COLO829 (cell line): ENCODE results near the gene TRIM54.
"Not testable (repeated sequence)": the region's sequence is repeated elsewhere in the genome, so short reads cannot be mapped to it uniquely, and the experiment has no call there.

Experiments
- DNase-seq: peaks from one replicate; pipeline ENCODE4 v3.0.0; 2012; ENCODE audit warnings: low spot score

Gene TRIM54

DNA sequence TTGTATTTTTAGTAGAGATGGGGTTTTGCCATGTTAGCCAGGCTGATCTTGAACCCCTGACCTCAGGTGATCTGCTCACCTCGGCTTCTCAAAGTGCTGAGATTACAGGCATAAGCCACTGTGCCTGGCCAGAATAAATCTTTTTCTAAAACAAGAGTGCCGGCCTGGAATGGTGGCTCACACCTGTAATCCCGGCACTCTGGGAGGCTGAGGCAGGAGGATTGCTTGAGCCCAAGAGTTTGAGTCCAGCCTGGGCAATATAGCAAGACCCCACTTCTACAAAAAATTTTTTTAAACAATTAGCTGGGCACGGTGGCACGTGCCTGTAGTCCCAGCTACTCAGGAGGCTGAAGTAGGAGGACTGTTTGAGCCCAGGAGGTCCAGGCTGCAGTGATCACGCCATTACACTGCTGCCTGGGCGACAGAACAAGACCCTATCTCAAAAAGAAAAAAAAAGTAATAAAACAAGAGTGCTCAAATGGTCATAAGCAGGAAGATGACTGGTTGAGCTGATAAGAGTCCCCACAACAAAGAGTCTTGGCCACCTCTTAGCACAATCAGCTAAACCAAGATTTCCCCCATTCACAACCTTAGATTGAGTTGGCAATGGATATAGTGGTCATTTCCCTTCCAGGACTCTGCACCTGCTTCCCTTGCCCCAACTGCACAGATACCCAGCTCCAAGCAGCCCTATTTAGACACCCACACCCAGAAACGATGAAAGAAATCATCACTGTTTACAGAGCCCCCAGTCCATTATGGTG lies 31.8 kb downstream of the TRIM54 start:
- DNase-seq, result no peak

DNA sequence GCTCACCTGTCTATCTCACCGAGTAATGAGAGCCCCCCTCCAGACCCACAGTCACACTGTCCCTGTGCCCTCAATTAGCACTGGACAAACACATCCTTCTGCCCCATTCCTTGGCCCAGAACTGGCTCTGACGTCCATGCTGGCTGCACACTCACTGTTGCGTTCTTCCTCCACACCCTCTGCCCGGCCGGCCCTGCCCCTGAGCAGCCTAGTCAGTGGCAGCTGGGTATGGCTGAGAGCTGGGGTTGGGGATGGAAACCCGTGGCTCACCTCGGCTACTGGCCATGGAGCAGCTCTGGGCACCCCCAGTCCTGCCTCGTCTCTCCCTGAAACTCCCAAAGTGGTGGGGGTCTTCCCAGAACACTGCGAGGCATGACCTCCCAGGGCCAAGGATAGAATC lies 32.5 kb downstream of the TRIM54 start:
- DNase-seq, result no peak

DNA sequence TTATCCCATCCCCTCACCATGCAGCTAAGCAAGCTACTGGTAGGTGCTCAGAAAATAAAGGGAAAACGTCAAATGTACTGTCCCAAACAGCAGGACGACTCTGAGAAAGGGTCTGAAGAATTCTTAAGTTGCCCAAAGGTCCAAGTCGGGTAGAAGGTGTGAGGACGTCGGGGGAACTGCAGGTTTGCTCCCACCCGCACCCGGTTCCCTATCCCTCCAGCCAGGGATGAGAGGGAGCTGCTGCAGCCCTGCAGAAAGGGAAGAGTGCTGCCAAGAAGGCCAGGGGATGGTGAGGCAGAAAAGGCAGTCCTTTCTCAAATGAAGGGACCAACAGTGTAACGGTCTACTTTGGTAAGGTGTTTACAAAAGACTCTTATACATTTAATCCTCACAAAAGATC lies 32.9 kb downstream of the TRIM54 start:
- no peak for DNase-seq

DNA sequence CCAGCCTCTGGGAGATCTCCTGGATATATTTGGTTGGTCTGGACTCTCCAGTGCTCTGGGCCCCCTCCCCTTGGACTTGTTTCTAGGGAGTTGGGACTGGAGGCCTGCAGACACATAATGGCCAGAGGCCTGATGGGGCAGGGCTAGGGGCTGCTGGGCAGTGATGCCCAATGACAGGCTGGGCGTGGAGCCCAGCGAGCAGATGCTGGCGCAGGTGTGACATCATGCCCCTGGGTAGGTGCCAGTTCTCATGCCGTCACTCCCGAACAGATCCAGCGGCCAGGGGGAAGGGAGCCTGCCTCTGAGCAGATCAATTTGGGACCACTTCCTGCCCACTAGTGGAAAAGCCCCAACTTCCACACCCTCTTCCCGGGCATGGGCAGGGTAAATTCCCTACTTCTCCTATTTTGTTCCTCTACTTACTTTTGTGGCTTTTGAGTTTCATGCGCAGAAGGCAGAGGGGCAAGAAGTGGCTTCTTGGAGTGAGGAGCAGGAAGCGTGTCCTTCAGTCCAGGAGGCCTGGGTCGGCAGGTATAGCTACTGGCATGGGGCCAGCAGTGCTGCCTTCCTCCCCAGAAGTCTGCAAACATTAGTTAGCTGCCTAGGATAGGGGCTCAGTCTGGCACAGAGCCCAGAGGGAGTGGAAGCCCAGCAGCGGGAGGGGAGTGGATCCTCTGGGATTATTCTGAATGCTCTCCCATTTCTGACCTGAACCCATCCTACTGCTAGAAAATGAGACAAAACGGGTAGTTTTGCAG lies 34.6 kb downstream of the TRIM54 start:
- DNase-seq, result no peak

DNA sequence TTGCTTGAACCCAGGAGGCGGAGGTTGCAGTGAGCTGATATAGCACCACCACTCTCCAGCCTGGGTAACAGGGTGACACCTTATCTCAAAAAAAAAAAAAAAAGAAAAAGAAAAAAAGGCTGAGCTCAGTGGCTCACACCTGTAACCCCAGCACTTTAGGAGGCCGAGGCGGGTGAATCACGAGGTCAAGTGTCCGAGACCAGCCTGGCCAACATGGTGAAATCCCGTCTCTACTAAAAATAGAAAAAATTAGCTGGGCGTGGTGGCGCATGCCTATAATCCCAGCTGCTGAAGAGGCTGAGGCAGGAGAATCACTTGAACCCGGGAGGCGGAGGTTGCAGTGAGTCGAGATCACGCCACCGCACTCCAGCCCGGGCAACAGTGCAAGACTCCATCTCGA lies 37.6 kb downstream of the TRIM54 start:
- DNase-seq, result not testable (repeated sequence)

DNA sequence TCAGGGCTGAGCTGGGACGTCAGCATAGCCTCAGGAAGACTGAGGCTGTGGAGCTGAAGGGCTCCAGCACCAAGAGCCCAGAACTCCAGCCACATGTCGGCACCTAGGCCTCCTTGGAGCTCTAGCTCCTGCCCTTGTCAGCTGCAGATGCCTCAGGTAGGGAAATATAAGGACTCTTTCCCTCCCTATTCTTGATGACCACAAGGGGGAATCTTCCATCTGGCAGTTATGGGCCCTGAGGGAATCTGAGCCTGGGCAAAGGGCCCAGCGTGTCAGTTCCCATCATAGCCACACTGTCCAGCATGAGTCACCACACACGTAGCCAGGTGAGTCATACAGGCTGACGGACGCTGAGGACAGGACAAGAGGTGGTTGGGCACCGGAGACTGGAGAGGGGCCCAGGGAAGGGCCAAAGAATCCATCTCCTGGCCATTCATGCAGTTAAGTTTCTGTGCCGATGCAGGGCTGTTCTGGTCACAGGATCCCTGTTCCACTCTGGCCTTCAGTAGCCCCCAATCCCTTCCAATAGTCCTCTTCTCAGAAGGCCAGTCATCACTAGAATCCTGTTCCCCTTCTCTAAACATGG lies 38.8 kb downstream of the TRIM54 start:
- peak; percentile 94 for DNase-seq

DNA sequence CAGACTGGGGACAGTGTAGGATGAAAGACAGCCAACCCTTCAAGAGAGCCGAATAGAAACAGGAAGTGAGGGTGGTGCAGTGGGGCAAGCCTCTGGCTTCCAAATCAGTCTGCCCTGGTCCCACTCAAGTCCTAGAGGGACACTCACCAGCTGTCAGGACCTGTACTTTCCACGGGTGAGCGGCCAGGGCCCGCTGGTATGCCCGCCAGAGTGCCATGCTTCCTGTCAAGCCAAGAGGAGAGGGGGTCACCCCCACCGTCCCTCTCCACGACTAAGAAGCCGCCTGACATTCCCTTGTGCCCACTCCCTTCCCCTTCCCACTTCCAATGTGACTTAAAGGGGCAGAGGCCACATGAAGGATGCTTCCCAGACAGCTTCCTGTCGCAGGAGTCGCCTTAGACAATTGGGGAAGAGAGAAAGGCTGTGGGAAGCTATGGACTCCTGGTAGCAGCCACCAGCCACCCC lies 40.1 kb downstream of the TRIM54 start:
- DNase-seq, result no peak

DNA sequence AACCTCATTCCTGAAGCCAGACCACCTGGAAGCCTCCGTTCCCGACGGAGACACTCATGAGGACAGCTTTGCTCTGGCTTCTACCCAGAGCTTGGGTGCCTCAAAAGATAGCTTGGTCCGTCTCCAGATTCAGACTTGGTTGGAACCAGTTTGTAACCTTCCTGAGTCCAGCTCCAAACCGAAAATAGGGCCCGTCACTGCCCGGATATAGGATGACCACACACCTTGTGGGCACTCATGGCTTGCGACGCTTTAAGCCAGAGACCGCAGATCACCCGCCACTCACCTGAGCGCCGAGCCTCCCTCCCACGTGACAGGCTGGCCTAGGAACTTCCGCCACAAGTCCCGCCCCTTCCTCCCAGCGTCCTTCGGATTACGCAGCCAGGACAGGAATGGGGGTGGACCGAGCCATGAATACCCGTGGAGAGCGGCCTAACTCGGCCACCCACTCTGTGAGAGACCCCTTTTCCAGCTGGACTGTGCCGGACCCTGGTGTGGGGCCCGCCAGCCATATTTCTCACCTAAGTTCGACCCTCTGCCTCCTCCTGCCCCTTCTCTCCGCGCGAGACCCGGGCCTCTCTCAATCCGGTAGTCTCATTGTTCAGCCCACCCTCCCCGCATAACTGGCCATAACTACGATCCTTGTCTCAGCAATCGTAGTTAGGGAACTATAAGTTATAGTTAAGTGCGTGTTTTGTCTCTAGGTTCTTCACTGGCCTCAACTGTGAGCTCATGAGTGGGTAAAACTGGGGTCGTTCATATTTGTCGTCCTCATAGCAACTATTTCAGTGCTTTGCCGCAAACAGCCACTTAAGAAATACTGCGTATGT lies 40.8 kb downstream of the TRIM54 start, which contains the start of gene MPV17:
TSS of gene MPV17 (minus strand) at position 332 of the 830 bp plus-strand sequence. CDS start 580 bp downstream, outside the sequence.
- DNase-seq, result peak; percentile 96

DNA sequence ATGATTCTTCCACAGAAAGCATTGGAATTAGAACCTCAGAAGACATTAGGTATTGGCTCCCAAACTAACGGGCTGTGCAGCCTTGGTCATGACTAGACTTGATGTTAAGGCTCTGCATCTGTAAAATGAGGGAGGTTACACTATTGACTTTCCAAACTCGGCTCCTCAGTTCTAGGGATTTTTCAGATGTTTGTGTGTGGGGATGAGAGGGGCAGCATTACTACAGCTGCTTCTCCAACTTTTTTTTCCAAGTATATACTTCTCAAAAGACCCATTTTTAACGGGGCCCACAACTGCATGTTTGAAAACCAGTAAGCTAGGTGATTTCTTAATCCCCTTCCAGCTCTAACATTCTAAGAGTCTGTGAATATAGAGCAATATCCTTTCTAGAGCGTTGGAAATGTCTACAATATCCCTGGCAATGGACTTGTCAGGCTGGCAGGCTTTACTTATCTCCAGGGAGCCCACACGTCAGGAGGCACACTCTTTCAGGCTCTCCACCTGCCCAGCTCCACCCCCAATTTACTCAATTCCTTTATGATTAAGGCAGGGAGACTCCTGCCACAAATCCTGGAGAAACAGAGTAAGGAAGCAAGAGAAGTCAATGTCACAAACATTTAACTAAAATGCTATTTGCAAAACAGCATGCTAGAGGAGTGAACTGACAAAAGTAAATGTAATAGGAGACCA lies 41.5 kb downstream of the TRIM54 start:
- DNase-seq, result no peak

DNA sequence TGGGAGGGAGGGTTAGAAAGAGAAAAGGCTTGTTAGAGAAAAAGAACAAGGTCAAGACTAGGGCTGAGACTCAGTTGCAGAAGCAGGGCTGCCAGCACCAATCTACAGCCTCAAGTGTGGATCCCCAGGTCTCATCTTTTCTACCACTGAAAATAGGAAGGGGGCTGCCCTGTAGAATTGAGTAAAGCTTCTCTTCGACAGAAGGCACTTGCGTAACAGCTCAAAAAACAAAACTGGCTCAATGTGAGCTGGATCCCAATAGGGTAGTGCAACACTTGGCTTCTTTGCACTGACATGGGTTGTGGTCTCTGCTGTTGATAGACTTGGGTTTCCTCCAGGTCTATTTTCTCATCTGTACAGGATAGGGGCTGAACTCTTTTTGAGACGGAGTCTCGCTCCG lies 42.5 kb downstream of the TRIM54 start:
- no peak for DNase-seq

DNA sequence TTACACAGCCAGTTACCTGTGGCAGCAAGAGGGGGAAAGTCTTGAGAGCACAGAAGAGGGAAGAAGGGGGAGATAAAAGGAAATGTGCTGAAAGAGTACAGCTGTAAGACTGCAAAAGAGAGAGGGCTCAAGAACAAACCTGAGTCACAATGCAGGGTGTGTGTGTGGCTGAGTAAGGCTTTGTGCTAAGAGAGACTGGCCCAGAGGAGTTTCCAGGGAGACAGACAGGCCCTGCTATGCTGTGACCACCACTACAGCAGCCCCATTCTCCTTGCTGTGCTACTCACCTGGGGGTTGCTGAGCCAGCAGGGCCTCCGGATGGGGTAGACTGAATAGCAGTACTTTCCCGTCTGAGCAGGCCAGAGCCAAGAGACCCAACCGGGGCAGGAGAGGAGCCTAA lies 53.1 kb downstream of the TRIM54 start:
- no peak for DNase-seq

DNA sequence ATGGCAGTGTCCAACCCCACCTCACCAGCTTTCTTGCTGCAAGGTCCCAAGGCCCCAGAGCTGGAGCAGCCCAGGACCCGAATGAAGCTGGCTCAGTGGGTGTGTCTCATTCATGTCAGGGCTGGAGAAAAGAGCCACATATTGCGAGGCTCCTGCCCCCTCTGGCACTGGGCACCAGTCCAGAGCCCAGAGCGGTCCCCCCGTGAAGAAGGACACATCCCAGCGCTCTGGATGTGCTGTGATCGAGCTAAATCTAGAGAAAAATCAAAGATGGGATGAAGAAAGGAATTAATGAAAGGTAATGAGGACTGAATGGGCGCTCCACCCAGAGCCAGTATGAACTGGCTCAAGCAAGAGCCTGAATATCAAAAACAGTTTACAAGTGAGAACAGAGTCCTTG lies 53.9 kb downstream of the TRIM54 start:
- no peak for DNase-seq

DNA sequence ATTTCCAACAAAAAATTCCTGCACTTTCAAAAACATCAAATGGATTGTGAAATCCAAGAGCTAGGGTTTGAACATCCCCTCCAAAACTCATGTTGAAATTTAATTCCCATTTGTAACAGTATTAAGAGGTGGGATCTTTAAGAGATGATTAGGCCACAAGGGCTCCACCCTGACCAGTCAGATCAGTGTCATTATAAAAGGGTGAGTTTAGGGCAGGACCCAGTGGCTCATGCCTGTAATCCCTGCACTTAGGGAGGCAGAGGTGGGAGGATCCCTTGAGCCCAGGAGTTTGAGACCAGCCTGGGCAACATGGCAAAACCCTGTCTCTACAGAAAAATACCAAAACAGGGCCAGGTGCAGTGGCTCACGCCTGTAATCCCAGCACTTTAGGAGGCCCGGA lies 65.4 kb downstream of the TRIM54 start:
- DNase-seq, result no peak

DNA sequence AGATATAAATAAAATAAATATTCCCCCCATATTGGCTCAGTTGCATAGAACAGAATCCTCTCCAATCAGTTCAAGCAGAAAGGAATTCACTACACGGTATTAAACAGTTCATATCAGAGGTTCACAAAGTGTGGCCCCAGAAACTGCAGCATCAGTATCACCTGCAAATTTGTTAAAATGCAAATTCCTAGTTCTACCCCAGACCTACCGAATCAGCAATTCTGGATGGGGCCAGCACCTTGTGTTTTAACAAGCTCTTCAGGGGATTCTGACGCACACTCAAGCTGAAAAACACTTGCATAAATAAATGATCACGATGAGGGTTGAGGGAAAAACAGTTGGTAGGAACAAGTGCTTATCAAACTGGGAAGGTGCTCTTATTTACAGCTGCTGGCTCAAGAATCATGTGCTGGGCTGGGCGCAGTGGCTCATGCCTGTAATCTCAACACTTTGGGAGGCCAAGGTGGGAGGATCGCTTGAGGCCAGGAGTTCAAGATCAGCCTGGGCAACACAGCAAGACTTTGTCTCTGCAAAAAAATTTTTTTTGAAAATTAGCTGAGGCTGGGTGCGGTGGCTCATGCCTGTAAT lies 68.0 kb downstream of the TRIM54 start:
- DNase-seq, result no peak

DNA sequence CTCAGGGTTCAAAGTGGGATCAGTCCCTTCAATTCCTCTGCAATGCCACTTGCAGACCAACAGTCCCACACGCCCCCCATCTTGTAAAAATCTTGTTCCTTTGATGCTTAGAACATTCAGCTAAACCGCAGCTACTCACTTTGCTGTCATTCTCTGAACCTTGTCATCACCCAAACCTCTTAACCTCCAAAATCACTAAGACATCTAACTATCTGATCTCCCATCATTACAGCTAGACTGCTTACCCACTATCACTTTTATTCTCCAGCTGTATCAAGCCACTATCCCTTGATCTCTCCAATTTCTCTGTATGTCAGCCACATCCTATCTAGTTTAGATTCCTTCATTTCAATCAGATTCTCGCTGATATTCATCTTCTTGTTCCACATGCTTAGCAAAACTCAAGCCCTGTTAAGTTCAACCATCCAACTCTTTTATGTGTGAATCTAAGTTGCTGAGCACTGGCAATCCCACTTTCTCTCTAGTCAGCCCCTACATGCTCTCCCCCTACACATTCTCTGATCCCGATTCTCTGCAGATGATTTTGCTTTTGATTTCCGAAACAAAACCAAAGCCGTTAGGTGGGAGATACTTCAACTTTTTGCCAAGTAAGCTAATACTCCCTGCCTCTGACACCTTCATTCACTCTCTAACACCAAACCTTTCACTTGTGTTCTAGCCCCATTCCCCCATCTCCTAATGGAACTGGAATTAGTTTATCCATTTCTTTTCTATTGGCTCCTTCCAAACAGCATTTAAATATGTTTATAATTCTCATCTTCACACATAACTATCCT lies 69.8 kb downstream of the TRIM54 start:
- DNase-seq, result no peak

DNA sequence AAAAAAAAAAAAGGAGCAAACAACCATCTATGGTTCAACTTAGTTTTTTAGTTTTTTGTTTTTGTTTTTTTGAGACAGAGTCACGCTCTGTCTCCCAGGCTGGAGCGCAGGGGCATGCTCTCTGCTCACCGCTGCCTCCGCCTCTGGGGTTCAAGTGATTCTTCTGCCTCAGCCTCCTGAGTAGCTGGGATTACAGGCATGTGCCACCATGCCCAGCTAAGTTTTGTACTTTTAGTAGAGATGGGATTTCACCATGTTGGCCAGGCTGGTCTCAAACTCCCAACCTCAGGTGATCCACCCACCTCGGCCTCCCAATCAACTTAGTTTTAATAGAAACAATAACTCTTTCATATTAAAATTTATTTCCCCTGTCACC lies 71.1 kb downstream of the TRIM54 start:
- not testable (repeated sequence) for DNase-seq

DNA sequence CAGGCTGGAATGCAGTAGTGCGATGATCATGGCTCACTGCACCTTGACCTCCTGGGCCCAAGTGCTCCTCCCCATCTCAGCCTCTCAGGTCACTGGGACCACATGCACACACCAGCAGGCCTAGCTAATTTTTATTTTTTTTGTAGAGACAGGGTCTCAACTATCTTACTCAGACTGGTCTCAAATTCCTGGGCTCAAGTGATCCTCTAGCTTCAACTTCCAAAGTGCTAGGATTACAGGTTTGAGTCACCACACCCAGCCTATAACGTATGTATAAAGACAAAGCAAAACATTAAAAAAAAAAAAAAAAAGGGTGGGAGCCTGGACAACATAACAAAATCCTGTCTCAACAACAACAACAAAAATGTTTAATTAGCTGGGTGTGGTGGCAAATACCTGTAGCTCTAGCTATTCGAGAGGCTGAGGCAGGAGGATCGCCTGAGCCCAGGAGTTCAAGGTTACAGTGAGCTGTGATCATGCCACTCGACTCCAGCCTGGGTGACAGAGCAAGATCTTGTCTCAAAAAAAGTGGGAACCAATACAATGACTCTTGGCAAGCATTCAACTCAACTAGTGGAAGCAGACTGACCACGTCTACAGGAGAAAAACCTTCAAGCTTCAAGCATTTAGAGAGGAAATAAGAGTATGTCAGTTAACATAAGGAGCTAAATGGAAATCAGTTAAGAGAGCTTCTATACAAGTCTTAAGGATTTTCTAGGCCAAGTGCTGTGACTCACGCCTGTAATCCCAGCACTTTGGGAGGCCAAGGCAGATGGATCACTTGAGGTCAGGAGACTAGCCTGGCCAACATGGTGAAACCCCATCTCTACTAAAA lies 71.8 kb downstream of the TRIM54 start:
- DNase-seq, result no peak

DNA sequence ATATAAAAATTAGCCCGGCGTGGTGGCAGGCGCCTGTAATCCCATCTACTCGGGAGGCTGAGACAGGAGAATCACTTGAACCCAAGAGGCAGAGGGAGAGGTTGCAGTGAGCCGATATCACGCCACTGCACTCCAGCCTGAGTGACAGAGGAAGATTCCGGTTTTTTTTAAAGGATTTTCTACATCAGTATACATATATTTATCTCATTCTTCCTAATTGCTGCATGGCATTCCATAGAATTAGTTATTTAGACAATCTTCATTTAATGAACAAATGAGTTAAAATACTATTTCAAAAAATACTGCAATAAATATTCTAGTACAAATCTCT lies 72.3 kb downstream of the TRIM54 start:
- no peak for DNase-seq

DNA sequence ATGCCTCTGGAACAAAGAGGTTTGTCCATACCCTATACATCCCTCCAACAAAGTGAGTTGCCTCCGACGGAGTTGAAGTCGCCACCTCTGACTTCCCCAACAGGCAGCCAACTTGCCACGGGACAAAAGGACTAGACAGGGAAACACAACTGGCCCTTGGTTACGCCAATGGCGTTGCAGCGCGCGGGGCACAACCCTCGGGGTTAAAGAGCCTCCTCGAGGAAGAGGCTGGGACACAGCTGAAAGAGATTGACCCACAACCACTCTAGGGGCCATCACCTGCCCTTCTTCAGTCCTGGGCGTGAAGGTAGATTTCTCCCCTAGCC lies 73.8 kb downstream of the TRIM54 start:
- DNase-seq, result no peak
